H9 (cell line): ENCODE measurements around the gene MOB3C. TPM values are rescaled to one million over a fixed set of nuclear protein-coding genes. Genes with fewer than 3 reads are reported as not detected.

ENCODE experiments used
- DNase-seq: peaks from one replicate; pipeline ENCODE4 v3.0.0-alpha.2; 2017
- H2AFZ ChIP-seq: one replicate; pipeline ENCODE4 v1.6.1; 2013; ENCODE audit warnings: mild to moderate bottlenecking, low read length, control low read depth, moderate library complexity
- H2AK5ac ChIP-seq: 2 replicates; pipeline ENCODE4 v1.6.1; 2013; ENCODE audit warnings: low read length, control low read depth, mixed read lengths; ENCODE audit not compliant: insufficient read length
- H2BK120ac ChIP-seq: one replicate; pipeline ENCODE4 v1.6.1; 2013; ENCODE audit warnings: low read depth, mild to moderate bottlenecking, low read length, control low read depth, inconsistent platforms; ENCODE audit not compliant: poor library complexity, severe bottlenecking
- H2BK12ac ChIP-seq: 2 replicates; pipeline ENCODE4 v1.6.1; 2013; ENCODE audit warnings: low read length, control low read depth, mixed read lengths, low read depth; ENCODE audit not compliant: insufficient read length
- H2BK15ac ChIP-seq: 2 replicates; pipeline ENCODE4 v1.6.1; 2013; ENCODE audit warnings: low read depth, low read length, control low read depth
- H2BK20ac ChIP-seq: one replicate; pipeline ENCODE4 v1.6.1; 2013; ENCODE audit warnings: low read depth, mild to moderate bottlenecking, low read length, control low read depth, inconsistent platforms; ENCODE audit not compliant: poor library complexity, severe bottlenecking
- H2BK5ac ChIP-seq: 2 replicates; pipeline ENCODE4 v1.6.1; 2013; ENCODE audit warnings: low read length, control low read depth, mixed read lengths; ENCODE audit not compliant: insufficient read length
- H3K14ac ChIP-seq: 2 replicates; pipeline ENCODE4 v1.6.1; 2013; ENCODE audit warnings: low read length, control low read depth; ENCODE audit not compliant: insufficient read depth
- H3K18ac ChIP-seq: 2 replicates; pipeline ENCODE4 v1.6.1; 2013; ENCODE audit warnings: low read depth, mild to moderate bottlenecking, mixed read lengths, low read length, control low read depth; ENCODE audit not compliant: insufficient read length
- H3K23ac ChIP-seq: 2 replicates; pipeline ENCODE4 v1.6.1; 2013; ENCODE audit warnings: low read length, control low read depth, mixed read lengths, low read depth; ENCODE audit not compliant: insufficient read length
- H3K23me2 ChIP-seq: 2 replicates; pipeline ENCODE4 v1.6.1; 2013; ENCODE audit warnings: low read depth, mild to moderate bottlenecking, mixed read lengths, low read length, control low read depth; ENCODE audit not compliant: insufficient read length, poor library complexity, severe bottlenecking
- H3K27ac ChIP-seq: 2 replicates; pipeline ENCODE4 v1.5.1; 2013; ENCODE audit warnings: low read length, control low read depth, mixed read lengths, low read depth; ENCODE audit not compliant: insufficient read length
- H3K27me3 ChIP-seq: 2 replicates; pipeline ENCODE4 v1.6.1; 2013; ENCODE audit warnings: low read length, control low read depth, inconsistent platforms; ENCODE audit not compliant: insufficient read depth
- H3K4ac ChIP-seq: 2 replicates; pipeline ENCODE4 v1.6.1; 2013; ENCODE audit warnings: low read depth, mild to moderate bottlenecking, control low read depth, inconsistent platforms, low read length, moderate library complexity
- H3K4me1 ChIP-seq: 2 replicates; pipeline ENCODE4 v1.6.1; 2013; ENCODE audit warnings: low read length, control low read depth, inconsistent platforms; ENCODE audit not compliant: insufficient read depth
- H3K4me2 ChIP-seq: 2 replicates; pipeline ENCODE4 v1.6.1; 2013; ENCODE audit warnings: low read length, control low read depth, mixed read lengths; ENCODE audit not compliant: insufficient read length, insufficient read depth
- H3K56ac ChIP-seq: 2 replicates; pipeline ENCODE4 v1.6.1; 2013; ENCODE audit warnings: low read depth, mild to moderate bottlenecking, mixed read lengths, low read length, control low read depth; ENCODE audit not compliant: insufficient read length
- H3K79me1 ChIP-seq: 2 replicates; pipeline ENCODE4 v1.6.1; 2013; ENCODE audit warnings: low read depth, mild to moderate bottlenecking, moderate library complexity, low read length, control low read depth, inconsistent platforms; ENCODE audit not compliant: insufficient read depth, poor library complexity, severe bottlenecking
- H3K79me2 ChIP-seq: 2 replicates; pipeline ENCODE4 v1.6.1; 2013; ENCODE audit warnings: low read length, control low read depth, inconsistent platforms; ENCODE audit not compliant: insufficient read depth
- H3K9ac ChIP-seq: 2 replicates; pipeline ENCODE4 v1.6.1; 2013; ENCODE audit warnings: low read length, control low read depth, mixed read lengths; ENCODE audit not compliant: insufficient read length; ENCODE audit errors: extremely low read depth
- H3K9me3 ChIP-seq: one replicate; pipeline ENCODE4 v1.6.1; 2013; ENCODE audit warnings: low read depth, low read length, inconsistent platforms; ENCODE audit not compliant: control insufficient read depth
- H3T11ph ChIP-seq: one replicate; pipeline ENCODE4 v1.6.1; 2013; ENCODE audit warnings: mild to moderate bottlenecking, low read length, control low read depth, inconsistent platforms
- H4K20me1 ChIP-seq: one replicate; pipeline ENCODE4 v1.6.1; 2013; ENCODE audit not compliant: control insufficient read depth, insufficient read length, insufficient read depth
- H4K5ac ChIP-seq: 2 replicates; pipeline ENCODE4 v1.6.1; 2013; ENCODE audit warnings: low read depth, mild to moderate bottlenecking, mixed read lengths, low read length, control low read depth; ENCODE audit not compliant: insufficient read length
- H4K8ac ChIP-seq: replicated peaks from 2 replicates; pipeline ENCODE4 v1.6.1; 2013; ENCODE audit warnings: low read length, control low read depth, mixed read lengths, low read depth; ENCODE audit not compliant: insufficient read length
- H4K91ac ChIP-seq: 2 replicates; pipeline ENCODE4 v1.6.1; 2013; ENCODE audit warnings: low read depth, mild to moderate bottlenecking, moderate library complexity, mixed read lengths, low read length, control low read depth; ENCODE audit not compliant: insufficient read length
- H3K27ac Mint-ChIP-seq, 3 experiments: 2 replicates in 2 of 3; 3 replicates in 1 of 3; pipeline ENCODE4 v1.8.0; 2020 to 2021; ENCODE audit warnings: mixed read lengths in 3 of 3, mild to moderate bottlenecking in 1 of 3, moderate library complexity in 1 of 3
- H3K27me3 Mint-ChIP-seq: 2 replicates; pipeline ENCODE4 v1.8.0; 2021; ENCODE audit warnings: low read depth, mild to moderate bottlenecking, moderate library complexity, mixed read lengths
- H3K36me3 Mint-ChIP-seq, 3 experiments: 2 replicates in 2 of 3; 3 replicates in 1 of 3; pipeline ENCODE4 v1.8.0; 2020 to 2021; ENCODE audit warnings: low read depth in 3 of 3, mixed read lengths in 3 of 3; ENCODE audit not compliant: insufficient read depth in 1 of 3
- H3K4me1 Mint-ChIP-seq, 2 experiments: 2 replicates each; pipeline ENCODE4 v1.8.0; 2020; ENCODE audit warnings: mixed read lengths in 2 of 2
- H3K4me3 Mint-ChIP-seq, 2 experiments: 2 replicates in 1 of 2; 3 replicates in 1 of 2; pipeline ENCODE4 v1.8.0; 2020 to 2021; ENCODE audit warnings: mild to moderate bottlenecking in 2 of 2, mixed read lengths in 2 of 2, moderate library complexity in 1 of 2
- H3K9me3 Mint-ChIP-seq, 2 experiments: 2 replicates in 1 of 2; 3 replicates in 1 of 2; pipeline ENCODE4 v1.8.0; 2020; ENCODE audit warnings: mild to moderate bottlenecking in 2 of 2, mixed read lengths in 2 of 2, moderate library complexity in 1 of 2
- CTCF ChIP-seq: fragments of 200-600 bp; sonication (generic); conservative IDR thresholded peaks from 3 replicates; pipeline ENCODE4 v1.8.0; 2021; ENCODE audit warnings: antibody characterized with exemption, mild to moderate bottlenecking
- WGBS: extraction: QIAGEN DNeasy Blood & Tissue Kit; methylation state at CpG from one replicate; pipeline ENCODE4 v1.1.7; 2013; ENCODE audit warnings: missing lambda C conversion rate, low lambda C conversion rate, mixed read lengths; ENCODE audit not compliant: insufficient read length; ENCODE audit errors: extremely low coverage; 5-methylcytosine and 5-hydroxymethylcytosine counted together
- total RNA-seq: library from RNA; stranded (reverse); gene quantifications from 2 replicates; pipeline ENCODE4 v1.2.1, GENCODE V29; 2021

Gene MOB3C
- total RNA-seq, 1 experiment from 2014 or later: 3.2 TPM

- Histone ChIP-seq H3K23me2 (no peaks in the 10 kb centered on the region), H3K27ac (no peak overlapping the region), H2AK5ac (no peak overlapping the region), H2BK120ac (no peak overlapping the region), H4K91ac (no peak overlapping the region), H3K79me2 (no peaks in the 10 kb centered on the region), H3T11ph (no peak overlapping the region), H4K8ac (no peak overlapping the region), H4K20me1 (no peaks in the 10 kb centered on the region), H2BK20ac (no peak overlapping the region), H3K23ac (no peak overlapping the region), H2BK12ac (no peak overlapping the region), H2AFZ (no peak overlapping the region), H3K79me1 (no peaks in the 10 kb centered on the region), H4K5ac (no peak overlapping the region), H3K4ac (no peak overlapping the region), H2BK5ac (no peak overlapping the region), H3K4me1 (no peaks in the 10 kb centered on the region; the same call in 1 of the 2 replicates), H3K56ac (no peak overlapping the region), H3K14ac (no peak overlapping the region), H3K9ac (no peak overlapping the region), H3K27me3 (no peaks in the 10 kb centered on the region), H2BK15ac (no peak overlapping the region), H3K4me2 (no peak overlapping the region), H3K18ac (no peak overlapping the region), H3K9me3 (no peaks in the 10 kb centered on the region)
- DNase-seq: no peak
- Mint-ChIP-seq H3K4me1 (peaks cover 0 to 5% of the 10 kb centered on the region in 2 experiments; a peak in 1 of 4 replicates), H3K9me3 (no peaks in the 10 kb centered on the region), H3K4me3 (no peak overlapping the region), H3K36me3 (peaks cover 0 to 28% (median 0%) of the 10 kb centered on the region in 3 experiments; a peak in 5 of 7 replicates), H3K27ac (no peak overlapping the region), H3K27me3 (no peaks in the 10 kb centered on the region)
- no peak for TF ChIP-seq CTCF
- no CpG with 5 or more reads among the region's 3 CpGs for WGBS
Observed at GRCh38 chr1:46595127-46595526, 21.5 kb downstream of the MOB3C start.
